ENCODE results near the gene ASIC4.

Gene ASIC4

DNA sequence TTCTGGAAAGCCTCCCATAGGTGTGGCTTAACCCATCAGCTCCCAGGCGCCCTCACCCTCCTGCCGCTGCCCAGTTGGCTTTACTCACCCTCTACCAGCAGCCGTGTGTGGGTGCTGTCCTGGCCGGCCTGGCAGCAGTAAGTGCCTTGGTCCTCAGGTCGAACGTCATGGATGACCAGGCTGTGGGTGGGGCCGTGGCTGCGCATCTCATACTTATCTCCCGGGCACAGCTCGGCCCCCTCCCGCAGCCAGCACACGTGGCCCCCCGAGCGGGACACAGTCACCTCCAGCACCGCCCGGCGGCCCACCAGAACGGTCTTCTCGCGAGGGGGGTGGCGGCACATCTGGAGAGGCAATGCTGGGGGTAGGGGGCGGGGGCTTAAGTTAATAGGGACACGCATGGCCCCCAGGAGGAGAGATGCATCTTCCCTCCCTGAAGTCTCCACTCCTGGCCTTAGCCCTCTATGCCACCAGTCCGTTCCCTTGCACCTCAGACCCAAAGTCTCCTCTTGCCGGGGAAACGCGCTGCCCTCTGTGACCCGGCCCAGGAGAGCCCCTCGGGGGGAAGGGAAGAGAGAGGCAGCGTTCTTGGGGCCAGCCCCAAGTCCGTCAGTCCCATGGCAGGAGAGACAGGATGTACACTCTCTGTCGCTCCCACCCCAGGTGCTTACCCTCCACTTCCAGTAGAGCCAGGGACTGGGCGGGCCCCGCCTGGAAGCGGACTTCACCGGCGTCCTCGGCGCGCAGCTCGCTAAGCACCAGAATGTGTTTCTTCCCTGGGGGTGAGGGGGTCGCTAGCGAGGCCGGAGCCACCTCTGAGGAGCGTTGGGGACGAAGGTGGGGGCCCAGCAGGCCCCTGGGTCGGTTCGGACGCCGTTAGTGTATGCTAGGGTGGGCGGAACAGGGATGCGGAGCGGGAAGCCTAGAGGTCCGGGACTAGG is 37.4 kb downstream of the ASIC4 start:
- peak; percentile 62 for DNase-seq (ENCODE audit: low read depth, low spot score)
- Histone ChIP-seq H3K9ac (ENCODE audit: insufficient read length, low read depth) (peak overlapping the region; percentile 81), H3K9me3 (ENCODE audit: insufficient read depth, low read length) (no peaks in the 10 kb centered on the region), H3K27me3 (ENCODE audit: insufficient read depth, insufficient read length) (peaks cover 43% of the 10 kb centered on the region), H3K4me1 (ENCODE audit: insufficient read depth, insufficient read length) (peaks cover 14% of the 10 kb centered on the region), H3K36me3 (ENCODE audit: insufficient read depth, insufficient read length, low read length) (peaks cover 58% of the 10 kb centered on the region), H3K4me3 (ENCODE audit: insufficient read length, low read depth) (peak overlapping the region; percentile 69)
- TF ChIP-seq ZNF274 (IDR thresholded peaks at IDR 0.05; ENCODE audit: low read depth, low read length): no peak
- TF ChIP-seq YY1 (IDR thresholded peaks at IDR 0.05; ENCODE audit: insufficient read depth, insufficient read length): no peak
- no peak for TF ChIP-seq SUZ12 (IDR thresholded peaks at IDR 0.05; ENCODE audit: extremely low read depth, insufficient read depth, insufficient read length)

DNA sequence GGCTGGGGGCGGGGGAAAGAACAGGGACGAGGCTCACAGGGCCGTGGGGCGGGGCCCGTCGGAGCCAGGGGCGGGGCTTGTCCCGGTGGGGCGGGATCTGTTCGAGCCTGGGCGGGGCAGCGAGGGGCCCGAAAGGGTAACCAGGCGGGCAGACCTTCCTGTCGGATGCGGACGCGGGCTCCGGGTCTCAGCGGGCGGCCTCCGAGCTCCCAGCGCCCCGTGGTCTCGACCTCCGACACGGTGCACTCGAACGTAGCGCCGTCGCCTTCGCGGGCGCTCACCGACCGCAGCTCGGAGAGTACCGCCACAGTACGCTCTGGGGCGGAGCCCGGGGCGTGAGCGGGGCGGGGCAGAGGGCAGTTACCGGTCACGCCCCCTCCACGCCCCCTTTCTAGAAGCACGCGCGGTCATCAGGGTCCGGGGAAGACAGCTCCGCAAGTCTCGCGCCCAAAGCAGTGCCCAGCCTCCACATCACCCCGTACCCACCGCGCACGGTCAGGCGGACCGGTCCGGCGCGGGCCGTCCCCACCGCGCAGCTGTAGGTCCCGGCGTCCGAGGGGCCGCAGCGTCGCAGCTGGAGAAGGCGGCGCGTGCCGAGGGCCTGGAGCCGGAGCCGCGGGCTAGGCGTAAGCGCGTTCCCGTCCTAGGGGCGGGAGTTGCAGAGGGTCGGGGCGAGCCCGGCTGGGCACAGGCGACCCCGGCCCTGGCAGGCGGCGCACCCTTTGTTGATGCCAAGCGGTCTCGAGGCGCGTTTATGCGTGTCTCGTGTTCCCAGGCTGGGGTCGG is 38.3 kb downstream of the ASIC4 start:
- no peaks in the 10 kb centered on the region for H3K9me3 ChIP-seq (ENCODE audit: insufficient read depth, low read length)
- peak; percentile 75 for DNase-seq (ENCODE audit: low read depth, low spot score)
- peak overlapping the region; percentile 78 for H3K9ac ChIP-seq (ENCODE audit: insufficient read length, low read depth)

DNA sequence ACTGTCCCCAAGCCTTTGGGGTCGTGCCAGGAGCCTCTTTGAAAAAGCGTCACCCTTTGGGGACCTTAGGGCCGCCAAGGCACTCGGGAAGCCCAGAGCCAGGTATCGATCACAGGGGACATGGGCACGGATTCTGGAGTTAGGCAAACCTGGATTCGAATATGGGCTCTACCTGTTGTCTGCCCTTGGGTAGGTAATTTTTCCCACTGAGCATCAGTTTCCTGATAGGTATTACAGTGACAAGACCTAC is 38.8 kb downstream of the ASIC4 start:
- Histone ChIP-seq H3K9ac (ENCODE audit: insufficient read length, low read depth) (peak overlapping the region; percentile 78), H3K9me3 (ENCODE audit: insufficient read depth, low read length) (no peaks in the 10 kb centered on the region), H3K36me3 (ENCODE audit: insufficient read depth, insufficient read length, low read length) (peaks cover 61% of the 10 kb centered on the region), H3K4me3 (ENCODE audit: insufficient read length, low read depth) (peak overlapping the region; percentile 69), H3K27me3 (ENCODE audit: insufficient read depth, insufficient read length) (peaks cover 41% of the 10 kb centered on the region), H3K4me1 (ENCODE audit: insufficient read depth, insufficient read length) (peaks cover 14% of the 10 kb centered on the region)
- no peak for DNase-seq (ENCODE audit: low read depth, low spot score)
- TF ChIP-seq SUZ12 (IDR thresholded peaks at IDR 0.05; ENCODE audit: extremely low read depth, insufficient read depth, insufficient read length): no peak
- no peak for TF ChIP-seq ZNF274 (IDR thresholded peaks at IDR 0.05; ENCODE audit: low read depth, low read length)
- no peak for TF ChIP-seq YY1 (IDR thresholded peaks at IDR 0.05; ENCODE audit: insufficient read depth, insufficient read length)

More for the DNA sequence above, 38.3 kb downstream of the ASIC4 start:
- peaks cover 41% of the 10 kb centered on the region for H3K27me3 ChIP-seq (ENCODE audit: insufficient read depth, insufficient read length)
- H3K4me3 ChIP-seq (ENCODE audit: insufficient read length, low read depth): peak overlapping the region; percentile 69
- H3K36me3 ChIP-seq (ENCODE audit: insufficient read depth, insufficient read length, low read length): peaks cover 61% of the 10 kb centered on the region
- peaks cover 14% of the 10 kb centered on the region for H3K4me1 ChIP-seq (ENCODE audit: insufficient read depth, insufficient read length)
- TF ChIP-seq SUZ12 (IDR thresholded peaks at IDR 0.05; ENCODE audit: extremely low read depth, insufficient read depth, insufficient read length) (no peak), YY1 (IDR thresholded peaks at IDR 0.05; ENCODE audit: insufficient read depth, insufficient read length) (no peak), ZNF274 (IDR thresholded peaks at IDR 0.05; ENCODE audit: low read depth, low read length) (no peak)

DNA sequence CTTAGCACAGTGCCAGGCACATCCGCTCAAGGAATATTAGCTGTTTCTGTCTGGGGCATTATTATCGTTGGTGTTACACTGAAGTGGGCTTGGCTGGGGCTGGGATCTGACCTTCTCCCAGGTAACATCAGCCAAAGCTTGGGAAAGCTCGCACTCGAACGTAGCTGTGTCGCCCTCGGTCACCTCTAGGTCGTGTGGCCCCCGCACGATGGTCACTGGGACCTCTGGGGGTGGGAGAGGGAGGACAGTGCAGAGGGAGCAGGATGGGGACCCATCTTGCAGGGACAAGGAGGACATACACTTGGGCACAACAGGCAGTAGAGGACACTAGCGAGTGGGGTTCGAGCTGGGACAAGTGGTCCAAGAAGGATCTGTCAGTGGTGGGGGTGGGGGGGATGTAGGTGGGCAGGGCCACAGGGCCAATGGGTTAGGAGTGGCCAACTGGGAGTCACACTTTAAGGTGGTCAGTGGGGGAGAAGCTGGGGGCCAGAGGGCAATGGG is 39.2 kb downstream of the ASIC4 start:
- H3K4me3 ChIP-seq (ENCODE audit: insufficient read length, low read depth): no peak overlapping the region
- no peak overlapping the region for H3K9ac ChIP-seq (ENCODE audit: insufficient read length, low read depth)
- H3K4me1 ChIP-seq (ENCODE audit: insufficient read depth, insufficient read length): peaks cover 14% of the 10 kb centered on the region
- TF ChIP-seq ZNF274 (IDR thresholded peaks at IDR 0.05; ENCODE audit: low read depth, low read length): no peak
- TF ChIP-seq SUZ12 (IDR thresholded peaks at IDR 0.05; ENCODE audit: extremely low read depth, insufficient read depth, insufficient read length): no peak
- TF ChIP-seq YY1 (IDR thresholded peaks at IDR 0.05; ENCODE audit: insufficient read depth, insufficient read length): no peak
- no peaks in the 10 kb centered on the region for H3K9me3 ChIP-seq (ENCODE audit: insufficient read depth, low read length)
- DNase-seq (ENCODE audit: low read depth, low spot score): no peak
- H3K27me3 ChIP-seq (ENCODE audit: insufficient read depth, insufficient read length): peaks cover 39% of the 10 kb centered on the region
- H3K36me3 ChIP-seq (ENCODE audit: insufficient read depth, insufficient read length, low read length): peaks cover 61% of the 10 kb centered on the region

DNA sequence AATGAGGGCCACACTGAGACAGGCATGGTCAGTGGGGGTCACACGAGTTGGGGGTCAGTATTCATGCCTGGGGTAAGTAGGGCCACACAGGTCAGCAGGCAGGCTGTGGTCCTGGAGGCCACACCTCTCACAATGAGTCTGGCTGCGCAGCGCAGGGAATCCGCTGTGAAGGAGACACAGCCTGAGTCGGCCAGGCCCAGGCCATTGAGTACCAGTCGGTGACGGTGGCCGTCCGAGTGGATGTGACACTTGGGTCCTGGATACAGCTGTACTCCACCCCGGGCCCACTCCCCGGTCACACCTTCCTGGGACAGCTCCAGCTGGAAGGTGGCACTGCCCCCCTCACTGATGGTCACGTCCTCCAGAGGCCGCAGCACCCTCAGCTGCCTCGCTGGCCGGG is 40.1 kb downstream of the ASIC4 start:
- TF ChIP-seq SUZ12 (IDR thresholded peaks at IDR 0.05; ENCODE audit: extremely low read depth, insufficient read depth, insufficient read length) (no peak), YY1 (IDR thresholded peaks at IDR 0.05; ENCODE audit: insufficient read depth, insufficient read length) (no peak), ZNF274 (IDR thresholded peaks at IDR 0.05; ENCODE audit: low read depth, low read length) (no peak)
- Histone ChIP-seq H3K4me3 (ENCODE audit: insufficient read length, low read depth) (no peak overlapping the region), H3K4me1 (ENCODE audit: insufficient read depth, insufficient read length) (peaks cover 14% of the 10 kb centered on the region), H3K9me3 (ENCODE audit: insufficient read depth, low read length) (no peaks in the 10 kb centered on the region), H3K9ac (ENCODE audit: insufficient read length, low read depth) (no peak overlapping the region), H3K27me3 (ENCODE audit: insufficient read depth, insufficient read length) (peaks cover 30% of the 10 kb centered on the region), H3K36me3 (ENCODE audit: insufficient read depth, insufficient read length, low read length) (peaks cover 62% of the 10 kb centered on the region)
- DNase-seq (ENCODE audit: low read depth, low spot score): no peak

DNA sequence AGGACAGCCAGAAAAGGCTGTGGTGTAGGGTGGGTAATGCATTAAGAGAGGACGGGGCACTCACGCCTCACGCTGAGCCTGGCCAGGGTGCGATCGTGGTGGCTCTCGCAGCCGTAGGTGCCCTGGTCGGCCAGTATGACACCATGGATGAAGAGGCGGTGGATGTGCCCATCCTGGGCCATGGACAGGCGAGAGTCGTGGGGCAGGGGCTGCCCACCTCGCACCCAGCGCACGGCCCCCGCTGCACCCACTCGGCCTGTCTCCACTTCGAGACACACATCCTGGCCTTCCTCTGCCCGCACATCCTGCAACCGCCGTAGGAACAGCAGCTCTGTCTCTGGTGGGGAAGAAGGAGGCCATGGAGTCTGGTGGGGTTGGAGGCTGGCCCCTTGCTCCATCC is 41.7 kb downstream of the ASIC4 start:
- Histone ChIP-seq H3K4me3 (ENCODE audit: insufficient read length, low read depth) (no peak overlapping the region), H3K4me1 (ENCODE audit: insufficient read depth, insufficient read length) (peaks cover 15% of the 10 kb centered on the region), H3K27me3 (ENCODE audit: insufficient read depth, insufficient read length) (peaks cover 14% of the 10 kb centered on the region), H3K36me3 (ENCODE audit: insufficient read depth, insufficient read length, low read length) (peaks cover 58% of the 10 kb centered on the region), H3K9me3 (ENCODE audit: insufficient read depth, low read length) (no peaks in the 10 kb centered on the region), H3K9ac (ENCODE audit: insufficient read length, low read depth) (no peak overlapping the region)
- TF ChIP-seq SUZ12 (IDR thresholded peaks at IDR 0.05; ENCODE audit: extremely low read depth, insufficient read depth, insufficient read length): no peak
- no peak for TF ChIP-seq YY1 (IDR thresholded peaks at IDR 0.05; ENCODE audit: insufficient read depth, insufficient read length)
- no peak for TF ChIP-seq ZNF274 (IDR thresholded peaks at IDR 0.05; ENCODE audit: low read depth, low read length)
- DNase-seq (ENCODE audit: low read depth, low spot score): no peak

DNA sequence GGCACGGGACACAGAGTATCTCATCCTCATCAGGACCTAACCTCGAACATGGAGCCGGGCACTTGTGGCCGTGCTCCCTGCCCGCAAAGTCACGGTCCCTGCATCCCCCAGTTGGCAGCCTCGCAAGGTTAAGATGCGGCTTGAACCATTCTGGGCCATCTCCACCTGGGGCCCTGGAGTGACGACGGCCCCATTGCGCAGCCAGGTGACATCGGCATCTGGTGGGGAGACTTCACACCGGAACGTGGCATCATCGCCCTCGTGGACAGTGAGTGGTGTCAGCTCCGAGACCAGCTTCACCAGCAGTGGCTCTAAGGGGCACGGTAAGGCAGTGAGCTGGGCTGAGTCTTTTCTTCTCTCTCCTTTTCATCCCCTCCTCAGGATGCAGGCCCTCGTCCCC is 42.1 kb downstream of the ASIC4 start:
- no peak for DNase-seq (ENCODE audit: low read depth, low spot score)

More for the DNA sequence above, 42.1 kb downstream of the ASIC4 start:
- H3K27me3 ChIP-seq (ENCODE audit: insufficient read depth, insufficient read length): peaks cover 12% of the 10 kb centered on the region
- H3K4me1 ChIP-seq (ENCODE audit: insufficient read depth, insufficient read length): peaks cover 16% of the 10 kb centered on the region
- no peak overlapping the region for H3K9ac ChIP-seq (ENCODE audit: insufficient read length, low read depth)
- peaks cover 60% of the 10 kb centered on the region for H3K36me3 ChIP-seq (ENCODE audit: insufficient read depth, insufficient read length, low read length)
- TF ChIP-seq YY1 (IDR thresholded peaks at IDR 0.05; ENCODE audit: insufficient read depth, insufficient read length): no peak
- TF ChIP-seq ZNF274 (IDR thresholded peaks at IDR 0.05; ENCODE audit: low read depth, low read length): no peak
- no peak for TF ChIP-seq SUZ12 (IDR thresholded peaks at IDR 0.05; ENCODE audit: extremely low read depth, insufficient read depth, insufficient read length)
- H3K4me3 ChIP-seq (ENCODE audit: insufficient read length, low read depth): no peak overlapping the region
- H3K9me3 ChIP-seq (ENCODE audit: insufficient read depth, low read length): no peaks in the 10 kb centered on the region

Measured in NT2/D1 (cell line).